Body of pancreas (tissue), 4 donors: ENCODE data around the gene LTBP2.

Source experiments
- POLR2A ChIP-seq, 3 donors: fragments of 450-650 bp; IDR thresholded peaks; one replicate each; pipeline ENCODE4 v1.6.1; 2016; ENCODE audit warnings: antibody characterized with exemption in 3 of 3, mild to moderate bottlenecking in 2 of 3
- TF ChIP-seq, protein P1 (sequence below), 7 experiments: fragments of 450-650 bp in 4 of 7; fragments of 200-600 bp in 3 of 7; sonication (generic) in 3 of 7; IDR thresholded peaks; one replicate each; pipeline ENCODE4 v1.5.1; 2016 to 2019; ENCODE audit warnings: antibody characterized with exemption in 7 of 7

- no peak for TF ChIP-seq POLR2A (IDR thresholded peaks at IDR 0.05)
- TF ChIP-seq, protein P1, sequence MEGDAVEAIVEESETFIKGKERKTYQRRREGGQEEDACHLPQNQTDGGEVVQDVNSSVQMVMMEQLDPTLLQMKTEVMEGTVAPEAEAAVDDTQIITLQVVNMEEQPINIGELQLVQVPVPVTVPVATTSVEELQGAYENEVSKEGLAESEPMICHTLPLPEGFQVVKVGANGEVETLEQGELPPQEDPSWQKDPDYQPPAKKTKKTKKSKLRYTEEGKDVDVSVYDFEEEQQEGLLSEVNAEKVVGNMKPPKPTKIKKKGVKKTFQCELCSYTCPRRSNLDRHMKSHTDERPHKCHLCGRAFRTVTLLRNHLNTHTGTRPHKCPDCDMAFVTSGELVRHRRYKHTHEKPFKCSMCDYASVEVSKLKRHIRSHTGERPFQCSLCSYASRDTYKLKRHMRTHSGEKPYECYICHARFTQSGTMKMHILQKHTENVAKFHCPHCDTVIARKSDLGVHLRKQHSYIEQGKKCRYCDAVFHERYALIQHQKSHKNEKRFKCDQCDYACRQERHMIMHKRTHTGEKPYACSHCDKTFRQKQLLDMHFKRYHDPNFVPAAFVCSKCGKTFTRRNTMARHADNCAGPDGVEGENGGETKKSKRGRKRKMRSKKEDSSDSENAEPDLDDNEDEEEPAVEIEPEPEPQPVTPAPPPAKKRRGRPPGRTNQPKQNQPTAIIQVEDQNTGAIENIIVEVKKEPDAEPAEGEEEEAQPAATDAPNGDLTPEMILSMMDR (IDR thresholded peaks at IDR 0.05), result no peak
These were observed 135.4 kb downstream of the LTBP2 start for GRCh38 chr14:74476607-74477006.
